Astrocyte (in vitro differentiated cells and primary cell): ENCODE results near the gene GRIP1. TPM values are rescaled to one million over a fixed set of nuclear protein-coding genes. Genes with fewer than 3 reads are reported as not detected.

Source experiments
- DNase-seq: peaks from one replicate; pipeline ENCODE4 v3.0.0-alpha.2; 2010; ENCODE audit warnings: low read depth
- FAIRE-seq: peaks from 2 replicates; lab custom pipeline; 2011; peaks lifted over from hg19 to GRCh38; lab: Jason Lieb, UNC
- H2AFZ ChIP-seq: 2 replicates; pipeline ENCODE4 v1.6.0; 2012; ENCODE audit warnings: low read depth, low read length, inconsistent platforms
- H3K27ac ChIP-seq: 2 replicates; pipeline ENCODE4 v1.5.1; 2011; ENCODE audit warnings: low read depth, low read length, inconsistent platforms
- H3K27me3 ChIP-seq: 2 replicates; pipeline ENCODE4 v1.6.0; 2011; ENCODE audit warnings: low read length, inconsistent platforms; ENCODE audit not compliant: insufficient read depth
- H3K36me3 ChIP-seq: 2 replicates; pipeline ENCODE4 v1.5.1; 2011; ENCODE audit warnings: low read length, inconsistent platforms; ENCODE audit not compliant: insufficient read depth
- H3K4me1 ChIP-seq: 2 replicates; pipeline ENCODE4 v1.5.1; 2011; ENCODE audit warnings: low read length, inconsistent platforms; ENCODE audit not compliant: insufficient read depth
- H3K4me2 ChIP-seq: 2 replicates; pipeline ENCODE4 v1.6.0; 2012; ENCODE audit warnings: low read length, inconsistent platforms
- H3K4me3 ChIP-seq: 2 replicates; pipeline ENCODE4 v1.5.1; 2011; ENCODE audit warnings: low read depth, mild to moderate bottlenecking, low read length, inconsistent platforms; ENCODE audit not compliant: insufficient read depth
- H3K79me2 ChIP-seq: 2 replicates; pipeline ENCODE4 v1.6.0; 2012; ENCODE audit warnings: mild to moderate bottlenecking, low read length, inconsistent platforms; ENCODE audit not compliant: insufficient read depth
- H3K9ac ChIP-seq: 2 replicates; pipeline ENCODE4 v1.6.0; 2012; ENCODE audit warnings: mild to moderate bottlenecking, low read length, inconsistent platforms
- H3K9me3 ChIP-seq: 2 replicates; pipeline ENCODE4 v1.5.1; 2012; ENCODE audit warnings: low read depth, mild to moderate bottlenecking, low read length, inconsistent platforms; ENCODE audit not compliant: insufficient read depth
- H4K20me1 ChIP-seq: 2 replicates; pipeline ENCODE4 v1.6.0; 2012; ENCODE audit warnings: low read length, inconsistent platforms; ENCODE audit not compliant: insufficient read depth
- H3K27ac Mint-ChIP-seq: one replicate; pipeline ENCODE4 v1.8.0; 2021; ENCODE audit warnings: mild to moderate bottlenecking, mixed read lengths; ENCODE audit not compliant: unreplicated experiment
- H3K27me3 Mint-ChIP-seq: one replicate; pipeline ENCODE4 v1.8.0; 2021; ENCODE audit warnings: low read depth, mixed read lengths; ENCODE audit not compliant: unreplicated experiment
- H3K36me3 Mint-ChIP-seq: one replicate; pipeline ENCODE4 v1.8.0; 2021; ENCODE audit warnings: low read depth, mixed read lengths; ENCODE audit not compliant: unreplicated experiment
- H3K4me1 Mint-ChIP-seq: one replicate; pipeline ENCODE4 v1.8.0; 2021; ENCODE audit warnings: low read depth, mixed read lengths; ENCODE audit not compliant: unreplicated experiment
- H3K4me3 Mint-ChIP-seq: one replicate; pipeline ENCODE4 v1.8.0; 2021; ENCODE audit warnings: mild to moderate bottlenecking, moderate library complexity, mixed read lengths; ENCODE audit not compliant: unreplicated experiment
- H3K9me3 Mint-ChIP-seq: one replicate; pipeline ENCODE4 v1.8.0; 2021; ENCODE audit warnings: mild to moderate bottlenecking, mixed read lengths; ENCODE audit not compliant: unreplicated experiment
- CTCF ChIP-seq: IDR thresholded peaks from 2 replicates; pipeline ENCODE4 v1.5.1; 2011; ENCODE audit warnings: low read depth, mild to moderate bottlenecking, inconsistent platforms, low read length, moderate library complexity; ENCODE audit not compliant: insufficient read depth
- EZH2 ChIP-seq: IDR thresholded peaks from 2 replicates; pipeline ENCODE4 v1.6.1; 2012; ENCODE audit warnings: mild to moderate bottlenecking, low read length, inconsistent platforms; ENCODE audit not compliant: insufficient read depth
- total RNA-seq: library from RNA; stranded (reverse); gene quantifications from 2 replicates; pipeline ENCODE4 v1.2.1, GENCODE V29; 2021

Gene GRIP1
- total RNA-seq, 1 donor from 2014 or later, result 16.7 TPM

DNA sequence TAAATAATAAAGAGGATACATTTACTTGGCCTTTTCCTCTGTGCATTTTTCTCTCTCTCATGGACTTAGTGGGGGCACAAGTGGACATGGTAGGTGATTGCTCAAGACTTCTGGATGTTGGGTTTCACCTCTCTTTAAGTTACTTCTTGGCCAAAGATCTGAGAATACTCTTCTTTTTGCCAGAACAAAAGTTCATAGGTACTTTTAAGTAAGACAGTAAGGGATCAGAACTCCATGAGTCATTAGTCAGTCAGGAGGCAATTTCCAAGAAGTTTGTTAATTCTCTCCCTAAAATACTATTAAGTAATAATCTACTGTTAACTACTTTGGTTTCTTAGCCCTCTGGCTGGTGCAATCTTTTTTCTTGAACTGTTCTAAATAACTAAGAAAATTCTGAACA is 84.2 kb downstream of the GRIP1 start:
- FAIRE-seq (no peak), DNase-seq (peak; percentile 16)
- no peaks in the 10 kb centered on the region for H3K27me3 ChIP-seq
- H3K4me3 ChIP-seq, result no peak overlapping the region
- Mint-ChIP-seq H3K4me3 (no peak overlapping the region), H3K9me3 (no peaks in the 10 kb centered on the region), H3K36me3 (no peaks in the 10 kb centered on the region), H3K4me1 (peaks cover 3% of the 10 kb centered on the region), H3K27ac (no peak overlapping the region), H3K27me3 (peaks cover 1% of the 10 kb centered on the region)
- H2AFZ ChIP-seq, result no peak overlapping the region
- H3K9me3 ChIP-seq, result no peaks in the 10 kb centered on the region
- H3K79me2 ChIP-seq, result no peaks in the 10 kb centered on the region
- H3K4me1 ChIP-seq, result peaks cover 3% of the 10 kb centered on the region
- H3K36me3 ChIP-seq, result no peaks in the 10 kb centered on the region
- no peak overlapping the region for H3K4me2 ChIP-seq
- no peak for TF ChIP-seq EZH2
- TF ChIP-seq CTCF, result no peak
- no peaks in the 10 kb centered on the region for H4K20me1 ChIP-seq
- no peak overlapping the region for H3K27ac ChIP-seq
- no peak overlapping the region for H3K9ac ChIP-seq

- Histone ChIP-seq H3K36me3 (no peaks in the 10 kb centered on the region), H3K79me2 (no peaks in the 10 kb centered on the region), H3K9me3 (no peaks in the 10 kb centered on the region), H3K4me3 (no peak overlapping the region), H3K4me2 (no peak overlapping the region), H3K27ac (no peak overlapping the region), H4K20me1 (no peaks in the 10 kb centered on the region), H3K27me3 (no peaks in the 10 kb centered on the region), H3K9ac (no peak overlapping the region), H2AFZ (no peak overlapping the region), H3K4me1 (peaks cover 5% of the 10 kb centered on the region)
- no peak for TF ChIP-seq CTCF
- TF ChIP-seq EZH2, result no peak
- Mint-ChIP-seq H3K36me3 (no peaks in the 10 kb centered on the region), H3K4me3 (no peak overlapping the region), H3K27me3 (no peaks in the 10 kb centered on the region), H3K9me3 (no peaks in the 10 kb centered on the region), H3K27ac (no peak overlapping the region), H3K4me1 (peaks cover 3% of the 10 kb centered on the region)
- DNase-seq, result peak; percentile 49
- FAIRE-seq, result no peak
Observed at GRCh38 chr12:66590275-66590985, 88.4 kb downstream of the GRIP1 start.

DNA sequence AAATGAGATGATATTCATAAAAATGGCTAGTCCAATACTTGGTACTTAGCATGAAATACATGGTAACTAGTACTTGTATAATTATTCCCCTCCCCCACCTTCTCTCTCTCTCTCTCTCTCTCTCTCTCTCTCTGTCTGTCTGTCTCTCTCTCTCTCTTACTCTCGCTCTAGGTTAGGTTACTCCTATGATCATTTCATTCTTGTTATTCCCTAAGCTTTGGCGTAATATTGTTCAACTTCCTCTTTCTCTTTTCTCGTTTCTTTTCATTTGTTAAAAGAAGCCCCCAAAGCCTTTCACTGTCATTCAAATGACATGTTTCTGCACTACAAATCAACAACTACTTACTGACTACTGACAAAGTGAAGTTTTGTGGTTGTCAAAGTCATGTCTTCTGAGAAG is 89.8 kb downstream of the GRIP1 start:
- H2AFZ ChIP-seq, result no peak overlapping the region
- Mint-ChIP-seq H3K27ac (no peak overlapping the region), H3K9me3 (no peaks in the 10 kb centered on the region), H3K4me3 (no peak overlapping the region), H3K27me3 (no peaks in the 10 kb centered on the region), H3K36me3 (no peaks in the 10 kb centered on the region), H3K4me1 (peaks cover 1% of the 10 kb centered on the region)
- no peaks in the 10 kb centered on the region for H4K20me1 ChIP-seq
- peaks cover 5% of the 10 kb centered on the region for H3K4me1 ChIP-seq
- H3K9ac ChIP-seq, result no peak overlapping the region
- H3K9me3 ChIP-seq, result no peaks in the 10 kb centered on the region
- no peak overlapping the region for H3K4me3 ChIP-seq
- H3K27ac ChIP-seq, result no peak overlapping the region
- DNase-seq (no peak), FAIRE-seq (no peak)
- TF ChIP-seq EZH2 (no peak), CTCF (no peak)
- no peaks in the 10 kb centered on the region for H3K27me3 ChIP-seq
- no peak overlapping the region for H3K4me2 ChIP-seq
- H3K79me2 ChIP-seq, result no peaks in the 10 kb centered on the region
- H3K36me3 ChIP-seq, result no peaks in the 10 kb centered on the region
